ENCODE results near the gene EHD4.

EHD4 gene

GRCh38 chr15:41897363-41897799 is 75.0 kb downstream of the EHD4 start:
- no peak for DNase-seq

- no peak for DNase-seq
Observed at GRCh38 chr15:41896566-41896965, 75.8 kb downstream of the EHD4 start.

GRCh38 chr15:41895957-41896356 is 76.4 kb downstream of the EHD4 start:
- no peak for DNase-seq

DNA sequence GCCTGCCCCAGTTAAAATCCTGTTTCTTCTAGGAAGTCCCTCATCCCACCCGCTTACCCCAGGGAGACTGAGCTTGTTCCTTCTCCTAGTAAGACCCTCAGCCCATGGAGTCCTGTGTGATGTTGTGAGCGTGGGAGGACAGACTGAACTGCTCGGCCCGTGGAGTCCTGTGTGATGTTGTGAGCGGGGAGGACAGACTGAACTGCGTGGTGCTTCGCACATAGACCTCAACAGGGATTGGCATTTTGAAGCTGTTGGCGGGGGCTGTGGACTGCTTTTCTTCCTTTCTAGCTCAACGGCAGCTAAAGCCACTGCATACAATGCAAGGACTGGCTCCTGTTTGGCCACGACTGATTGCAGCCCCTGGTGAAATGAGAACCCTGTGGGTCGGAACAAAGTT is 76.9 kb downstream of the EHD4 start:
- no peak for DNase-seq

DNA sequence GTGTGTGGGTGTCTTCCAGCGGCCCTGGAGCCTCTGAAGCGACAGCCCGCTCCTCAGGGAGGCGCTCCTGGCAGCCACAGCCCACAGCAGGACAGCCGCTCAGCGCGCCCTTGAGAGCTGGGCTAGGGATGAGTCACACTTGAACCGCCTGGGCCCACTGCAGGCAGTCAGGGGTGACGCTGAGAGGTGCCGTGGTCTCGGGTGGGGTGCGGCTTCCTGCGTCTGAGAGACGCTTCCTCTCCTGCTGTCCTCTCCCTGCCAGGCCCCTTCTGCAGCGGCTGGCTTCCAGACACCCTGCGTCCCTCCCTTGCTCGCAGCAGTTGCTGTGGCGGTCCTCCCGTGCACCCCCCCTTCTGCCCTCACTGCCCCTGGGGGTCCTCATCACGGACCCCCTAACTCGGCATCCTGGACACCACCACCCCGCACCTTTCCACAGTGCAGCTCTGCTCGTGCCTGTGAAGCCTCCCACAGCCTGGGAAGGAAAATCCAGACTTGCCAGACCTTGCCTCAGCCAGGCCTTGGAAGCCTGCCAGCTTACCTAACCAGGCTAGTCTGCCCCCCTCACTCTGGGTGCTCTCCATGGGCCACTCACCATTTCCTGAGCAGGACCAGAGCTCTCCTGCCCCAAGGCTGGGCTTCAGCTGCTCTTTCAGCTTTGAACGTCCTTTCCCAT is 77.4 kb downstream of the EHD4 start:
- DNase-seq, result peak in 9 of 56 donors; percentile 14 to 42 (median 21)

GRCh38 chr15:41894251-41894790 is 78.0 kb downstream of the EHD4 start:
- no peak for DNase-seq

- DNase-seq, result no peak
Observed at GRCh38 chr15:41893422-41894250, 78.7 kb downstream of the EHD4 start, which contains the start of gene SPTBN5. TSS of gene SPTBN5 (minus strand) at chr15:41894053. CDS start at chr15:41893497, 556 bp downstream.

DNA sequence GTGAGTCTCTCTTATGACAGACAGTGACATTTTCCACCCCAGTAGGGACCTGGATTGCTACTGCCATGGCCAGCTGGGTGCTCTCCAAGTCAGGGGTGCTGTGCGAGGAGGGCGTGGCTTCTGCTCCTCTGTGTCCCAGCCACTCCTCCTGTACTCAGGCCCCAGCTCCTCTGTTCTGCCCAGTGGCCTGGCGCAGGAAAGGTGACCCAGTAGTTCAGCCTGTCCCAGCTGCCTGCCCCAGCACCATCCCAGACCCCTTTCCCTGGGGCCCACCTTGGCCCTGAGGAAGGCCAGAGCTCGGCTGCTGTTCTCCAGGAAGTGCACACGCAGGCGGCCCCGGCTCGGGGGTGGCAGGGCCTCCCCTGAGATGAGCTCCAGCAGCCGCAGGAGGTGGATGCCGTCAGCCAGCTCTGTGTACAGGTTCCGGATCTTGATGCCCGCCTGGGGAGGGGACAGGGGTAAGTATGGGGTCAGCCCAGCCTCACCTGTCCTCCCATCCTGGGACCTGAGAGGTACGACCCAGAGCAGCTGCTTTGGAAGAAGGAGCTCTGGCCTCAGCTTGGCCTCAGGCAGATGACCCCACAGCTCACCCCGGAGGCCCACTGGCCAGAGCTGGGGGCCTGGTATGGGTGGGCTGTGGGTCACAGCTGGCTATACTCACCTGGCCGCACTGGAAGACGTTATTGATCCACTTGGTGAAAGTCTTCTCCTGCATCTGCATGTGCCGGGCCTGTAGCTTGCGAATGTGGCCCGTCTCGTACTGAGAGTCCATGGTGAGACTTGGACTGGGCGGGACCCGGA is 79.5 kb downstream of the EHD4 start:
- DNase-seq, result no peak

- no peak for DNase-seq
Observed at GRCh38 chr15:41891946-41892345, 80.4 kb downstream of the EHD4 start.

DNA sequence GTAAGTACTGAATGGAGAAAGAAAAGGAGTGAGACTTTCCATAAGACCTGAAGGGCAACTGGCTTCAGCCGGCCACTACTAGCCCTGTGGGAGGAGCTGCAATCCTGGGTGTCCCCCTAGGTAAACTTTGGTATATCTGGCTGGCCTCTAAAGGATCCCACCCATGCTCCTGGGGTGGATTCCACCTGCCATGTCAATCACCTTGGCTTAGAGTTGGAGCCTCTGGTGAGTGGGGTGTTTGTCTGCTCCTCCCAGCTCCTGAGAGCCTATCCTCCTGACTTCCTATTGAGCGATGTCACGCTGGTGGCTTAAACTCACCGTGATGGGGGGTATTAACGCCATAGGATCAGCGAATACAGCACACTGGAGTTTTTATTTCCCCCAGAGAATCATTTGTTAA is 81.1 kb downstream of the EHD4 start:
- no peak for DNase-seq

GRCh38 chr15:41890050-41890690 is 82.2 kb downstream of the EHD4 start:
- no peak for DNase-seq

DNA sequence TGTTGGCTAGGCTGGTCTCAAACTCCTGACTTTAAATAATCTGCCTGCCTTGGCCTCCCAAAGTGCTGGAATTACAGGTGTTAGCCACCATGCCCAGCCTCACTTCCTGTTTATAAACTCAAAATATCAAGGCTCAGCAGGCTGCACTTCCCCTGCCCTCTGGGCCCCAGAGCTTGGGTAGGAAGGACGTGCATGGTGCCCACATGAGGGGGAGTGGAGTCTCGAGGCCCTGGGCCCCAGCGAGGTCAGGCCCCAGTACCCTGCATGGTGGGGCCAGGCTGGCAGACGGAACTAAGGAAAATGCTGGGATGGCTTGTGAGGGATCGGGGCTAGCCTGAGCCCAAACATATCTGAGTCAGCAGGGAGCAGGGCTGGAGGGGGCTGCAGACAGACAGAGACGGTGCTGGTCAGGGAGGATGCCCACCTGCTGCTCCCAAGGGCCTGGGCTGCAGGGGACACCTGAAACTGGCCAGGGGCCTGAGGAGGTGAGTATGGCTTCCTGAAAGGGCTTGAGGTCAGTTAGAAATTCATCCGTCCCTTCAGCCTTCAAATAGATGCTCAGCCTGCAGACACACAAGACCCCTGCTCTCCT is 83.6 kb downstream of the EHD4 start:
- no peak for DNase-seq

DNA sequence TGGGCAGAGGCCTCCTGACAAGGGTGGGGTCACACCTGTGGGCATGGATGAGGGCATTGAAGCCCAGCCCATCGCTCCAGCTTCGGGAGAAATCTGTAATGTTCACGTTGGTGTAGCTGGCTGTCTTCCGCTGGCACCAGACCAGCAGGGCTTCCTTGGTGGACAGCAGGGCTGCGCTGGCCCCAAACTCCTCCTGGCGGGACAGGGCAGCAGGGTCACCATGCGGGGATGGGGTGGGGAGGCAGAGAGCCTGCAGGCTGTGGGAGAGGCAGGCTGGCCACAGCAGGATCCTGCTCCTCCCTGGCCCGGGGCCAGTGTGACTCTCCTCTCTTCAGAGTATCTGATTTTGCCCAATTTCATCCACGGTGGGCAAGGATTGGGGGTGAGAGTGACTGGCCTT is 84.5 kb downstream of the EHD4 start:
- no peak for DNase-seq

- DNase-seq, result no peak
Observed at GRCh38 chr15:41887161-41887560, 85.2 kb downstream of the EHD4 start.

DNA sequence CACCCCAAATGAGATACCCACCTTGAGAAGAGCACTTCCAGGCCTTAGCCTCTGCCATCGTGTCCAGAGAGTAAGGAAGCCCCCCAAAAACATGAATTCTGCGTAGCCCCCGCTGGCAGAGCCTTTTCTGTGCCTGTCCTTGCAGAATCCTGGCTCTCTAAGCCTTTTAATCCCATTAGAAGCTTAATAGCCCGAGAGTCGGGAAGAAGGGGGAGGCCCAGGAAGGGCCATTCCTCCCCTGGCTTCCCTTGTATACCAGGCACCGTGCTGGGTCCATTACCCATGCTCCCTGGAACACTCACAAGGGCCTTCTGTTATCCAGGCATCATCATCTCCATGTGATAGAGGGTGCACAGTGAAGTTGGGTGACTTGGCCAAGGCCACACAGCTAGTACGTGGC is 85.6 kb downstream of the EHD4 start:
- no peak for DNase-seq

DNA sequence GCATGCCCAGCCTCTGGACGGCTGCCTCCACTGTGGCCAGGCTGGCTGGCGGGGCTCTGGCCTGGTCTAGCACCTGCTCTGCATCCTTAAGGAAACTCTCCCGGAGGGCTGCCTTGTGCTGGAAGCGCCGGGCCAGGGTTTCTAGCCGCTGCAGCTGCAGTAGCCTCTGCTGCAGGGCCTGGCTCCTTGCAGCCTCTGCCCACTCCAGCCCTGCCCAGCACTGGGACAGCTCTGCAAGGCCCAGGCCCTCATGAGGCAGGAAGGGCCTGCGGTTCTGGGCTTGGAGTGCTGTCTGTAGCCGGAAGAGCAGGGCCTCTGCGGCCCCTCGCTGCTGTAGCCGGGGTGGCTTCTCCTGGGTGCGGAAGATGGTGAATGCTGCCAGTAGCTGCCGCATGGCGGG is 86.5 kb downstream of the EHD4 start:
- no peak for DNase-seq

DNA sequence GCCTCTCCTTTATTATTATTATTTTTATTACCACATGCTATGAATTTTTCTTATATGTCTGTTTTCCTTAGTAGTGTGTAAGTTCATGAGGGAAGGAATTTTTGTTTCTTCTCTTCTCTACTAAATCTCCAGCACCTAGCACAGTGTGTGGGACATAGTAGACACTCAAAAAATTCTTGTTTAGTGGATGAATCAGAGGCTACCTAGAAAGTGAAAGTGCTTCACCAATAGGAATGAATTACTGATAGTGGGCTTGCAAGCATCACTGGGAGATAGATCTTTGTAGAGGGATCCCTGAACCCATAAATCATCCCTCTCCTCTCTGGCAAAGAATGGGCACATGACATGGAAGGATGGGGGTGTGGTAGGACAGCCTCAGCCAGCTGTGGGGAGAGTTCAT is 87.0 kb downstream of the EHD4 start:
- no peak for DNase-seq

GRCh38 chr15:41884458-41884857 is 87.9 kb downstream of the EHD4 start:
- DNase-seq, result no peak

- DNase-seq, result no peak
Observed at GRCh38 chr15:41883484-41883825, 88.9 kb downstream of the EHD4 start.

GRCh38 chr15:41882689-41883483 is 89.5 kb downstream of the EHD4 start:
- peak in 2 of 56 donors; percentile 7 for DNase-seq
